Measurements from ENCODE around the gene OR1F1. TPM values are rescaled to one million over a fixed set of nuclear protein-coding genes. Genes with fewer than 3 reads are reported as not detected.

The OR1F1 gene
- total RNA-seq, 1 experiment from 2014 or later, result not detected

DNA sequence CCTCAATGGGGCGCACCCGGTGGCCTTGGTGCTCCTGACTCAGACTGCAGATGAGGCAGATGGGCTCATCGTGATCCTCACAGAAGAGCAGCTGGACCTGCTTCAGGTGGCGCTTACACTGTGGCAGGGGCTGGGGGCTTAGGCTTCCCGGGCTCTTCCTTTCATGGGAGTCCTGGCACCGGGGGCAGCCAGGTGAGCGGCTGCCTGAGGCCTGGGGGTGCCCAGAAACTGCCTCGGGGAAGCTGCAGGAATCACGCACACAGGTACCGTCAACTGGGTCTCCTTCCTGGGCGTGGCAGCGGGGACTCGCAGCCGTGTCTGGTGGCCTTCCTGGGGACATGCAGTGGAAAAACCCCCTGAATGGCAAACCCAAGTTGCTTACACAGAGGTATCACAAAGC lies 61.4 kb downstream of the OR1F1 start:
- Histone ChIP-seq H3K23ac (ENCODE audit: insufficient read length, low read depth, low read length) (no peak overlapping the region), H2BK15ac (ENCODE audit: low read depth, low read length) (no peak overlapping the region), H3K79me1 (ENCODE audit: insufficient read depth, low read depth, low read length, poor library complexity, severe bottlenecking) (no peaks in the 10 kb centered on the region), H3K56ac (ENCODE audit: insufficient read length, low read depth, low read length) (no peak overlapping the region), H3K27ac (ENCODE audit: insufficient read length, low read depth, low read length) (no peak overlapping the region), H3K4me1 (ENCODE audit: insufficient read depth, low read length) (no peaks in the 10 kb centered on the region), H3T11ph (ENCODE audit: low read length) (no peak overlapping the region), H3K27me3 (ENCODE audit: insufficient read depth, low read length) (no peaks in the 10 kb centered on the region), H4K91ac (ENCODE audit: insufficient read length, low read depth, low read length) (no peak overlapping the region), H2BK20ac (ENCODE audit: low read depth, low read length, poor library complexity, severe bottlenecking) (no peak overlapping the region), H2BK120ac (ENCODE audit: low read depth, low read length, poor library complexity, severe bottlenecking) (no peak overlapping the region), H2AFZ (ENCODE audit: low read length) (no peak overlapping the region), H3K23me2 (ENCODE audit: insufficient read length, low read depth, low read length, poor library complexity, severe bottlenecking) (no peaks in the 10 kb centered on the region), H2BK12ac (ENCODE audit: insufficient read length, low read depth, low read length) (no peak overlapping the region), H3K4ac (ENCODE audit: low read depth, low read length) (no peak overlapping the region), H3K14ac (ENCODE audit: insufficient read depth, low read length) (no peak overlapping the region), H3K79me2 (ENCODE audit: insufficient read depth, low read length) (no peaks in the 10 kb centered on the region), H4K5ac (ENCODE audit: insufficient read length, low read depth, low read length) (no peak overlapping the region), H4K20me1 (ENCODE audit: control insufficient read depth, insufficient read depth, insufficient read length) (no peaks in the 10 kb centered on the region), H2AK5ac (ENCODE audit: insufficient read length, low read length) (no peak overlapping the region), H4K8ac (replicated peaks; ENCODE audit: insufficient read length, low read depth, low read length) (no peak overlapping the region), H3K9me3 (ENCODE audit: control insufficient read depth, low read depth, low read length) (no peaks in the 10 kb centered on the region), H2BK5ac (ENCODE audit: insufficient read length, low read length) (no peak overlapping the region), H3K4me2 (ENCODE audit: insufficient read depth, insufficient read length, low read length) (no peak overlapping the region), H3K18ac (ENCODE audit: insufficient read length, low read depth, low read length) (no peak overlapping the region), H3K9ac (ENCODE audit: extremely low read depth, insufficient read length, low read length) (no peak overlapping the region)
- no peak for DNase-seq
- H3K4me3 Mint-ChIP-seq, result no peak overlapping the region
- H3K36me3 Mint-ChIP-seq (ENCODE audit: insufficient read depth in 1 of 3, low read depth in 3 of 3), result peaks cover 0 to 4% (median 0%) of the 10 kb centered on the region in 3 experiments; a peak in 2 of 7 replicates
- H3K27me3 Mint-ChIP-seq (ENCODE audit: low read depth), result peaks cover 9% of the 10 kb centered on the region
- H3K4me1 Mint-ChIP-seq, result no peaks in the 10 kb centered on the region
- peaks cover 61 to 75% of the 10 kb centered on the region in 2 experiments for H3K9me3 Mint-ChIP-seq
- H3K27ac Mint-ChIP-seq, result no peak overlapping the region
- TF ChIP-seq CTCF (conservative IDR thresholded peaks at IDR 0.05), result no peak
- WGBS (ENCODE audit: extremely low coverage, insufficient read length, low lambda C conversion rate), result no CpG with 5 or more reads among the region's 14 CpGs
